Fibroblast of lung (primary cell): ENCODE data around the gene HRAS.

Experiments used
- EZH2 ChIP-seq: IDR thresholded peaks from 2 replicates; pipeline ENCODE4 v1.5.1; 2012; ENCODE audit warnings: low read length, control low read depth, mild to moderate bottlenecking; ENCODE audit errors: missing control alignments
- TF ChIP-seq, protein P1 (sequence below), 2 donors: IDR thresholded peaks in 1 of 2; conservative IDR thresholded peaks in 1 of 2; 1 replicate in 1 of 2; 2 replicates in 1 of 2; pipeline ENCODE4 v1.5.1; 2011 to 2012; ENCODE audit warnings: low read length in 2 of 2, control low read depth in 1 of 2, inconsistent platforms in 1 of 2, low read depth in 1 of 2, mild to moderate bottlenecking in 1 of 2

GRCh38 chr11:532527-532985, 2.8 kb downstream of the HRAS start:
- TF ChIP-seq, protein P1, sequence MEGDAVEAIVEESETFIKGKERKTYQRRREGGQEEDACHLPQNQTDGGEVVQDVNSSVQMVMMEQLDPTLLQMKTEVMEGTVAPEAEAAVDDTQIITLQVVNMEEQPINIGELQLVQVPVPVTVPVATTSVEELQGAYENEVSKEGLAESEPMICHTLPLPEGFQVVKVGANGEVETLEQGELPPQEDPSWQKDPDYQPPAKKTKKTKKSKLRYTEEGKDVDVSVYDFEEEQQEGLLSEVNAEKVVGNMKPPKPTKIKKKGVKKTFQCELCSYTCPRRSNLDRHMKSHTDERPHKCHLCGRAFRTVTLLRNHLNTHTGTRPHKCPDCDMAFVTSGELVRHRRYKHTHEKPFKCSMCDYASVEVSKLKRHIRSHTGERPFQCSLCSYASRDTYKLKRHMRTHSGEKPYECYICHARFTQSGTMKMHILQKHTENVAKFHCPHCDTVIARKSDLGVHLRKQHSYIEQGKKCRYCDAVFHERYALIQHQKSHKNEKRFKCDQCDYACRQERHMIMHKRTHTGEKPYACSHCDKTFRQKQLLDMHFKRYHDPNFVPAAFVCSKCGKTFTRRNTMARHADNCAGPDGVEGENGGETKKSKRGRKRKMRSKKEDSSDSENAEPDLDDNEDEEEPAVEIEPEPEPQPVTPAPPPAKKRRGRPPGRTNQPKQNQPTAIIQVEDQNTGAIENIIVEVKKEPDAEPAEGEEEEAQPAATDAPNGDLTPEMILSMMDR (conservative IDR thresholded peaks at IDR 0.05 in 1 of 2, IDR thresholded peaks at IDR 0.05 in 1 of 2; ENCODE audit: low read depth in 1 of 2, low read length in 2 of 2): no peak
- TF ChIP-seq EZH2: no peak
